A549 treated with dexamethasone at 1 μM for 4 hours (cell line): Measurements from ENCODE around the gene LRRC9. TPM values are rescaled to one million over a fixed set of nuclear protein-coding genes. Genes with fewer than 3 reads are reported as not detected.

ENCODE experiments used
- total RNA-seq: library from RNA; stranded (reverse); fragments of 200-300 nt; extraction: Qiagen RNA extraction; gene quantifications from 5 replicates; pipeline ENCODE4 v1.2.3, GENCODE V29; 2022

Gene LRRC9
- total RNA-seq, result not detected in 5 replicates

GRCh38 chr14:59919570-59920377 lies at the start of gene LRRC9:
Gene LRRC9, plus strand, starts transcription at chr14:59920144.

GRCh38 chr14:59870277-59871165 lies 49.4 kb upstream of the LRRC9 start, which contains the start of gene RTN1:
Gene RTN1, minus strand, starts transcription at chr14:59870776. Its CDS starts 146 bp downstream, at chr14:59870630.

GRCh38 chr14:60091550-60092525 lies 171.9 kb downstream of the LRRC9 start, which contains the start of gene PCNX4:
Gene PCNX4, plus strand, starts transcription at chr14:60091923. Its CDS starts 15,716 bp downstream, at chr14:60107639.

Other genes starting within 250 kb of the LRRC9 start
- 0.03 TPM in 1 of 5 replicates, not detected in the others for gene RTN1, start 49.4 kb upstream of the LRRC9 start, total RNA-seq
- 28.6 to 35.4 TPM (median 31.7 TPM) in 5 replicates for gene PCNX4, start 171.8 kb downstream of the LRRC9 start, total RNA-seq
- gene DHRS7, start 245.3 kb downstream of the LRRC9 start, total RNA-seq, result 77.3 to 83.9 TPM (median 78.1 TPM) in 5 replicates